K562 (cell line): ENCODE measurements around the gene IGSF9. TPM values are rescaled to one million over a fixed set of nuclear protein-coding genes. Genes with fewer than 3 reads are reported as not detected.

ENCODE experiments used
- CHD4 ChIP-seq: fragments of 200-600 bp; sonication (generic); IDR thresholded peaks from 3 replicates; pipeline ENCODE4 v1.6.1; 2012; ENCODE audit warnings: low read depth, mild to moderate bottlenecking, mixed read lengths, low read length, inconsistent platforms; ENCODE audit not compliant: insufficient read depth, insufficient replicate concordance, poor library complexity, severe bottlenecking
- DACH1 ChIP-seq: fragments of 450-650 bp; IDR thresholded peaks from 2 replicates; pipeline ENCODE4 v1.6.1; 2018; ENCODE audit not compliant: partially characterized antibody
- ESRRB ChIP-seq: fragments of 250-450 bp; sonication (Bioruptor Pico); IDR thresholded peaks from 2 replicates; pipeline ENCODE4 v1.5.0; 2020; ENCODE audit warnings: mild to moderate bottlenecking, moderate library complexity, borderline replicate concordance
- HDAC6 ChIP-seq: IDR thresholded peaks from 2 replicates; pipeline ENCODE4 v1.6.1; 2012; ENCODE audit warnings: low read depth, mild to moderate bottlenecking, control low read depth, inconsistent platforms, low read length, moderate library complexity
- MAZ ChIP-seq, 2 experiments: fragments of 450-650 bp in 1 of 2; sonication (generic) in 1 of 2; formaldehyde crosslinking; IDR thresholded peaks in 1 of 2; conservative IDR thresholded peaks in 1 of 2; 2 replicates each; pipeline versions ENCODE4 v1.4.0 to v1.5.0; 2020; ENCODE audit warnings: mild to moderate bottlenecking in 1 of 2, missing genetic modification reagents in 1 of 2
- MBD2 ChIP-seq: sonication (generic); IDR thresholded peaks from 2 replicates; pipeline ENCODE4 v1.6.1; 2016; ENCODE audit warnings: low read depth, borderline replicate concordance
- PHF8 ChIP-seq: fragments of 200-600 bp; sonication (generic); IDR thresholded peaks from 2 replicates; pipeline ENCODE4 v1.6.1; 2012; ENCODE audit warnings: mixed run types, mild to moderate bottlenecking, inconsistent platforms, low read length, moderate library complexity, borderline replicate concordance
- POLR2G ChIP-seq: fragments of 200-400 bp; formaldehyde crosslinking; IDR thresholded peaks from 2 replicates; pipeline ENCODE4 v1.6.1; 2017; ENCODE audit warnings: low read depth, mild to moderate bottlenecking, antibody characterized with exemption, low read length, moderate library complexity
- RBM17 ChIP-seq: fragments of 200-400 bp; formaldehyde crosslinking; IDR thresholded peaks from 2 replicates; pipeline ENCODE4 v1.6.1; 2017; ENCODE audit warnings: low read depth, mild to moderate bottlenecking, low read length, borderline replicate concordance
- SMAD4 ChIP-seq: fragments of 250-450 bp; sonication (Bioruptor Pico); conservative IDR thresholded peaks from 2 replicates; pipeline ENCODE4 v1.8.0; 2021; ENCODE audit warnings: inconsistent platforms, mild to moderate bottlenecking, moderate library complexity
- ZBTB40 ChIP-seq, 2 experiments: fragments of 450-650 bp in 1 of 2; sonication (generic) in 1 of 2; formaldehyde crosslinking in 1 of 2; IDR thresholded peaks; 2 replicates each; pipeline versions ENCODE4 v1.7.1 to v1.9.0; 2016 to 2022; ENCODE audit warnings: inconsistent platforms in 1 of 2, mild to moderate bottlenecking in 1 of 2, missing genetic modification reagents in 1 of 2
- ZNF12 ChIP-seq: sonication (generic); formaldehyde crosslinking; IDR thresholded peaks from 2 replicates; pipeline ENCODE4 v1.4.0; 2020; ENCODE audit warnings: mild to moderate bottlenecking, missing genetic modification reagents
- ZNF311 ChIP-seq: fragments of 250-450 bp; sonication (Bioruptor Pico); IDR thresholded peaks from 2 replicates; pipeline ENCODE4 v1.4.0; 2020; ENCODE audit warnings: mild to moderate bottlenecking, moderate library complexity
- polyA plus RNA-seq, 8 experiments: library from polyadenylated mRNA; depleted of rRNA in 4 of 8; stranded (reverse) in 5 of 8; unstranded in 3 of 8; fragments of >200 nt; fragmentation: Nextera tagmentation in 2 of 8; fragmentation: Illumina TruSeq in 1 of 8; extraction: Ambion mirVana in 2 of 8; extraction: Trizol in 1 of 8; gene quantifications; 2 replicates each; pipeline versions ENCODE4 v1.2.1 to v1.2.3, GENCODE V29; 2011 to 2014; ENCODE audit warnings: inconsistent platforms in 1 of 8, missing spikeins in 1 of 8
- total RNA-seq, 7 experiments: library from RNA; depleted of rRNA in 6 of 7; stranded (reverse); fragments of >200 nt in 6 of 7; fragmentation: Illumina TruSeq in 2 of 7; extraction: Trizol in 2 of 7; gene quantifications; 2 replicates each; pipeline versions ENCODE4 v1.2.1 to v1.2.3, GENCODE V29; 2011 to 2021; ENCODE audit warnings: low replicate concordance in 1 of 7
- TF ChIP-seq, protein P1 (sequence below): sonication (generic); formaldehyde crosslinking; IDR thresholded peaks from 2 replicates; pipeline ENCODE4 v1.9.0; 2022; ENCODE audit warnings: mild to moderate bottlenecking, missing genetic modification reagents
- TF ChIP-seq, protein P2 (sequence below): sonication (generic); formaldehyde crosslinking; IDR thresholded peaks from 2 replicates; pipeline ENCODE4 v1.8.0; 2022; ENCODE audit warnings: missing genetic modification reagents, mild to moderate bottlenecking, moderate library complexity, borderline replicate concordance

Gene IGSF9
- total and polyA plus RNA-seq, 9 of the 15 experiments (the other 6 are each of a cell fraction or from before 2014, with no cell fraction given), result 0.03 to 0.29 (median 0.07) TPM; not detected in 1

- TF ChIP-seq ZBTB40 (IDR thresholded peaks at IDR 0.05), result 0 out of 2 replicates have a peak, but pooled peaks have one; percentile 18
- TF ChIP-seq ZBTB40 (CRISPR knock-in tag; IDR thresholded peaks at IDR 0.05), result no peak
- TF ChIP-seq MBD2, result peak; percentile 56; the same call in 1 of the 2 replicates
- peak; percentile 53; the same call in 1 of the 2 replicates for TF ChIP-seq PHF8
- TF ChIP-seq, protein P1, sequence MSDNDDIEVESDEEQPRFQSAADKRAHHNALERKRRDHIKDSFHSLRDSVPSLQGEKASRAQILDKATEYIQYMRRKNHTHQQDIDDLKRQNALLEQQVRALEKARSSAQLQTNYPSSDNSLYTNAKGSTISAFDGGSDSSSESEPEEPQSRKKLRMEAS (CRISPR knock-in tag), result peak; percentile 97
- TF ChIP-seq SMAD4 (CRISPR knock-in tag), result peak; percentile 55; the same call in 1 of the 2 replicates
- TF ChIP-seq POLR2G, result peak; percentile 68
- no peak for TF ChIP-seq ESRRB (CRISPR knock-in tag)
- TF ChIP-seq DACH1, result no peak
- no peak for TF ChIP-seq CHD4
- TF ChIP-seq, protein P2, sequence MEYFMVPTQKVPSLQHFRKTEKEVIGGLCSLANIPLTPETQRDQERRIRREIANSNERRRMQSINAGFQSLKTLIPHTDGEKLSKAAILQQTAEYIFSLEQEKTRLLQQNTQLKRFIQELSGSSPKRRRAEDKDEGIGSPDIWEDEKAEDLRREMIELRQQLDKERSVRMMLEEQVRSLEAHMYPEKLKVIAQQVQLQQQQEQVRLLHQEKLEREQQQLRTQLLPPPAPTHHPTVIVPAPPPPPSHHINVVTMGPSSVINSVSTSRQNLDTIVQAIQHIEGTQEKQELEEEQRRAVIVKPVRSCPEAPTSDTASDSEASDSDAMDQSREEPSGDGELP (CRISPR knock-in tag), result peak; percentile 80; the same call in 1 of the 2 replicates
- TF ChIP-seq ZNF12, result no peak
- TF ChIP-seq HDAC6, result no peak
- TF ChIP-seq ZNF311 (CRISPR knock-in tag), result no peak
- TF ChIP-seq RBM17, result no peak
- peak in 1 of 2 experiments; percentile 67; a peak in 3 of 4 replicates for TF ChIP-seq MAZ (CRISPR knock-in tag; conservative IDR thresholded peaks at IDR 0.05 in 1 of 2, IDR thresholded peaks at IDR 0.05 in 1 of 2)
Measured at GRCh38 chr1:159945483-159946241, at the start of gene IGSF9 (continued).
